ENCODE results near the gene NCMAP.

DNA sequence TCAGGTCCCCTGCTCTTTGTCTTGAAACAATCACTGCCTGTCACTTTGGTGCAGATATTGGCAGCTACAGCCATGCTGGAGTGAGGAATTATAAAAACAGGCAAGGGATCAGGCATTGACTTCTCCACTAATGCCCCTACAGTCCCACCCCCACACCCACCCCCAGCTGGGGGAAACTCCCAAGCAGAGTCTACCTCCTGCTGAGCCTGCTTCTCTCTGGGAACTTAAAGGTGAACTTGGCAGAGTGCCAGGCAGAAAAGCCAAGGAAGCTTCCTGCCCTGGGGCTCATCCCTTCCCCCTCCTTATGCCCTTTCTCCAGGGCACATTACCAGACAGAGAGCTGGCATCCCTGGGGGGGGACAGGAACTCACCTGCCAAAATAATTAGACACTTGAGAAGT, 6.7 kb downstream of the NCMAP start:
- TF ChIP-seq, protein P1, sequence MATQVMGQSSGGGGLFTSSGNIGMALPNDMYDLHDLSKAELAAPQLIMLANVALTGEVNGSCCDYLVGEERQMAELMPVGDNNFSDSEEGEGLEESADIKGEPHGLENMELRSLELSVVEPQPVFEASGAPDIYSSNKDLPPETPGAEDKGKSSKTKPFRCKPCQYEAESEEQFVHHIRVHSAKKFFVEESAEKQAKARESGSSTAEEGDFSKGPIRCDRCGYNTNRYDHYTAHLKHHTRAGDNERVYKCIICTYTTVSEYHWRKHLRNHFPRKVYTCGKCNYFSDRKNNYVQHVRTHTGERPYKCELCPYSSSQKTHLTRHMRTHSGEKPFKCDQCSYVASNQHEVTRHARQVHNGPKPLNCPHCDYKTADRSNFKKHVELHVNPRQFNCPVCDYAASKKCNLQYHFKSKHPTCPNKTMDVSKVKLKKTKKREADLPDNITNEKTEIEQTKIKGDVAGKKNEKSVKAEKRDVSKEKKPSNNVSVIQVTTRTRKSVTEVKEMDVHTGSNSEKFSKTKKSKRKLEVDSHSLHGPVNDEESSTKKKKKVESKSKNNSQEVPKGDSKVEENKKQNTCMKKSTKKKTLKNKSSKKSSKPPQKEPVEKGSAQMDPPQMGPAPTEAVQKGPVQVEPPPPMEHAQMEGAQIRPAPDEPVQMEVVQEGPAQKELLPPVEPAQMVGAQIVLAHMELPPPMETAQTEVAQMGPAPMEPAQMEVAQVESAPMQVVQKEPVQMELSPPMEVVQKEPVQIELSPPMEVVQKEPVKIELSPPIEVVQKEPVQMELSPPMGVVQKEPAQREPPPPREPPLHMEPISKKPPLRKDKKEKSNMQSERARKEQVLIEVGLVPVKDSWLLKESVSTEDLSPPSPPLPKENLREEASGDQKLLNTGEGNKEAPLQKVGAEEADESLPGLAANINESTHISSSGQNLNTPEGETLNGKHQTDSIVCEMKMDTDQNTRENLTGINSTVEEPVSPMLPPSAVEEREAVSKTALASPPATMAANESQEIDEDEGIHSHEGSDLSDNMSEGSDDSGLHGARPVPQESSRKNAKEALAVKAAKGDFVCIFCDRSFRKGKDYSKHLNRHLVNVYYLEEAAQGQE (IDR thresholded peaks at IDR 0.05; ENCODE audit: low read depth, low read length): no peak
- TF ChIP-seq TAF1 (IDR thresholded peaks at IDR 0.05; ENCODE audit: borderline replicate concordance, low read depth, low read length) (no peak), CHD2 (IDR thresholded peaks at IDR 0.05; ENCODE audit: low read length, partially characterized antibody) (no peak), SMC3 (IDR thresholded peaks at IDR 0.05; ENCODE audit: low read depth, low read length) (no peak), MXI1 (IDR thresholded peaks at IDR 0.05; ENCODE audit: low read depth, low read length) (no peak), RCOR1 (IDR thresholded peaks at IDR 0.05; ENCODE audit: low read length) (no peak), JUND (IDR thresholded peaks at IDR 0.05) (no peak), GABPA (IDR thresholded peaks at IDR 0.05; ENCODE audit: low read depth) (no peak), EZH2phosphoT487 (IDR thresholded peaks at IDR 0.05; ENCODE audit: borderline replicate concordance, low read depth) (no peak), RFX5 (IDR thresholded peaks at IDR 0.05; ENCODE audit: low read length) (no peak), RXRA (IDR thresholded peaks at IDR 0.05; ENCODE audit: borderline replicate concordance, low read depth) (no peak)
- TF ChIP-seq, protein P2, sequence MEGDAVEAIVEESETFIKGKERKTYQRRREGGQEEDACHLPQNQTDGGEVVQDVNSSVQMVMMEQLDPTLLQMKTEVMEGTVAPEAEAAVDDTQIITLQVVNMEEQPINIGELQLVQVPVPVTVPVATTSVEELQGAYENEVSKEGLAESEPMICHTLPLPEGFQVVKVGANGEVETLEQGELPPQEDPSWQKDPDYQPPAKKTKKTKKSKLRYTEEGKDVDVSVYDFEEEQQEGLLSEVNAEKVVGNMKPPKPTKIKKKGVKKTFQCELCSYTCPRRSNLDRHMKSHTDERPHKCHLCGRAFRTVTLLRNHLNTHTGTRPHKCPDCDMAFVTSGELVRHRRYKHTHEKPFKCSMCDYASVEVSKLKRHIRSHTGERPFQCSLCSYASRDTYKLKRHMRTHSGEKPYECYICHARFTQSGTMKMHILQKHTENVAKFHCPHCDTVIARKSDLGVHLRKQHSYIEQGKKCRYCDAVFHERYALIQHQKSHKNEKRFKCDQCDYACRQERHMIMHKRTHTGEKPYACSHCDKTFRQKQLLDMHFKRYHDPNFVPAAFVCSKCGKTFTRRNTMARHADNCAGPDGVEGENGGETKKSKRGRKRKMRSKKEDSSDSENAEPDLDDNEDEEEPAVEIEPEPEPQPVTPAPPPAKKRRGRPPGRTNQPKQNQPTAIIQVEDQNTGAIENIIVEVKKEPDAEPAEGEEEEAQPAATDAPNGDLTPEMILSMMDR (IDR thresholded peaks at IDR 0.05): no peak
- TF ChIP-seq, protein P3, sequence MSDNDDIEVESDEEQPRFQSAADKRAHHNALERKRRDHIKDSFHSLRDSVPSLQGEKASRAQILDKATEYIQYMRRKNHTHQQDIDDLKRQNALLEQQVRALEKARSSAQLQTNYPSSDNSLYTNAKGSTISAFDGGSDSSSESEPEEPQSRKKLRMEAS (IDR thresholded peaks at IDR 0.05; ENCODE audit: low read depth): no peak

Measured in SK-N-SH (cell line).